ENCODE measurements around the gene PAQR7. TPM values are rescaled to one million over a fixed set of nuclear protein-coding genes. Genes with fewer than 3 reads are reported as not detected.

Gene PAQR7
- total RNA-seq, 2 experiments from 2014 or later, result 1.4 TPM

GRCh38 chr1:25898223-25899015 lies 22.9 kb upstream of the PAQR7 start:
- H3K9me3 Mint-ChIP-seq, result no peaks in the 10 kb centered on the region
- H3K4me3 Mint-ChIP-seq, result no peak overlapping the region
- peaks cover 57% of the 10 kb centered on the region for H3K4me1 Mint-ChIP-seq
- POLR2A ChIA-PET, result interaction anchor here (1.5 to 18.9 kb wide), 2 partner anchors 18 to 99 kb away, joined by 4 to 268 read pairs; partner anchors contain the start of gene PAFAH2
- DNase-seq, result no peak
- no peaks in the 10 kb centered on the region for H3K27me3 Mint-ChIP-seq
- H3K27ac Mint-ChIP-seq, result peak overlapping the region; percentile 9
- H3K36me3 Mint-ChIP-seq (ENCODE audit: low read depth), result peaks cover 68% of the 10 kb centered on the region
- CTCF ChIA-PET, result interaction anchor here (0.5 to 10.1 kb wide), 3 partner anchors 69 to 377 kb away, joined by 3 to 286 read pairs (median 3); partner anchors contain the start of gene PAFAH2

- Mint-ChIP-seq H3K4me1 (peaks cover 52% of the 10 kb centered on the region), H3K27me3 (no peaks in the 10 kb centered on the region), H3K36me3 (ENCODE audit: low read depth) (peaks cover 63% of the 10 kb centered on the region), H3K4me3 (no peak overlapping the region), H3K27ac (no peak overlapping the region), H3K9me3 (no peaks in the 10 kb centered on the region)
- ChIA-PET POLR2A (interaction anchor here (1.8 to 18.9 kb wide), 3 partner anchors 7 to 100 kb away, joined by 7 to 268 read pairs (median 53); partner anchors contain the start of genes PAFAH2 and STMN1), CTCF (interaction anchor here (4.0 to 10.1 kb wide), 2 partner anchors 92 to 101 kb away, joined by 45 to 286 read pairs; partner anchors contain the start of gene PAFAH2)
- DNase-seq, result no peak
Measured at GRCh38 chr1:25897754-25898153, 22.2 kb upstream of the PAQR7 start.

GRCh38 chr1:25896266-25896665 lies 20.8 kb upstream of the PAQR7 start:
- H3K27me3 Mint-ChIP-seq, result no peaks in the 10 kb centered on the region
- H3K9me3 Mint-ChIP-seq, result no peaks in the 10 kb centered on the region
- DNase-seq, result no peak
- H3K36me3 Mint-ChIP-seq (ENCODE audit: low read depth), result peaks cover 51% of the 10 kb centered on the region
- ChIA-PET CTCF (interaction anchor here (0.7 to 10.1 kb wide), 22 partner anchors 9 to 338 kb away, joined by 3 to 286 read pairs (median 5); partner anchors contain the start of genes CEP85, PAFAH2 and STMN1), POLR2A (interaction anchor here (1.0 to 18.9 kb wide), 10 partner anchors 9 to 139 kb away, joined by 3 to 268 read pairs (median 4); partner anchors contain the start of genes MTFR1L, PAFAH2 and STMN1)
- no peak overlapping the region for H3K4me3 Mint-ChIP-seq
- H3K4me1 Mint-ChIP-seq, result peaks cover 44% of the 10 kb centered on the region
- peak overlapping the region; percentile 24 for H3K27ac Mint-ChIP-seq

- DNase-seq, result peak; percentile 91
- H3K4me1 Mint-ChIP-seq, result peaks cover 36% of the 10 kb centered on the region
- no peak overlapping the region for H3K4me3 Mint-ChIP-seq
- ChIA-PET CTCF (interaction anchor here (0.6 to 10.1 kb wide), 46 partner anchors 9 to 357 kb away, joined by 3 to 286 read pairs (median 4); partner anchors contain the start of genes CEP85, PAFAH2, PAQR7 and STMN1), POLR2A (interaction anchor here (0.8 to 18.9 kb wide), 13 partner anchors 9 to 140 kb away, joined by 3 to 268 read pairs (median 4); partner anchors contain the start of genes MTFR1L, PAFAH2 and STMN1)
- H3K27ac Mint-ChIP-seq, result peak overlapping the region; percentile 38
- peaks cover 43% of the 10 kb centered on the region for H3K36me3 Mint-ChIP-seq (ENCODE audit: low read depth)
- H3K9me3 Mint-ChIP-seq, result no peaks in the 10 kb centered on the region
- H3K27me3 Mint-ChIP-seq, result no peaks in the 10 kb centered on the region
Measured at GRCh38 chr1:25895365-25895990, 20.0 kb upstream of the PAQR7 start.

GRCh38 chr1:25893116-25893515 lies 17.6 kb upstream of the PAQR7 start:
- Mint-ChIP-seq H3K36me3 (ENCODE audit: low read depth) (peaks cover 29% of the 10 kb centered on the region), H3K9me3 (no peaks in the 10 kb centered on the region), H3K4me3 (no peak overlapping the region), H3K4me1 (peaks cover 18% of the 10 kb centered on the region), H3K27me3 (no peaks in the 10 kb centered on the region), H3K27ac (no peak overlapping the region)
- no peak for DNase-seq
- POLR2A ChIA-PET, result interaction anchor here (1.8 to 18.9 kb wide), 2 partner anchors 73 to 105 kb away, joined by 5 to 268 read pairs; partner anchors contain the start of genes MTFR1L and PAFAH2
- CTCF ChIA-PET, result interaction anchor here (0.9 to 10.1 kb wide), 4 partner anchors 12 to 144 kb away, joined by 3 to 286 read pairs (median 4); partner anchors contain the start of gene PAFAH2

- CTCF ChIA-PET, result interaction anchor here (10.1 kb wide), 1 partner anchor 107 kb away, joined by 286 read pairs; the partner anchor contains the start of gene PAFAH2
- H3K4me1 Mint-ChIP-seq, result peaks cover 16% of the 10 kb centered on the region
- DNase-seq, result no peak
- POLR2A ChIA-PET, result interaction anchor here (1.1 to 18.9 kb wide), 3 partner anchors 72 to 106 kb away, joined by 3 to 268 read pairs (median 5); partner anchors contain the start of genes MTFR1L and PAFAH2
- H3K27me3 Mint-ChIP-seq, result no peaks in the 10 kb centered on the region
- peaks cover 23% of the 10 kb centered on the region for H3K36me3 Mint-ChIP-seq (ENCODE audit: low read depth)
- no peak overlapping the region for H3K4me3 Mint-ChIP-seq
- H3K27ac Mint-ChIP-seq, result no peak overlapping the region
- H3K9me3 Mint-ChIP-seq, result no peaks in the 10 kb centered on the region
Measured at GRCh38 chr1:25891606-25892005, 16.1 kb upstream of the PAQR7 start.

GRCh38 chr1:25890239-25891034 lies 14.9 kb upstream of the PAQR7 start:
- ChIA-PET POLR2A (interaction anchor here (1.2 to 18.9 kb wide), 3 partner anchors 11 to 107 kb away, joined by 4 to 268 read pairs (median 4); partner anchors contain the start of gene PAFAH2), CTCF (interaction anchor here (0.6 to 10.1 kb wide), 2 partner anchors 42 to 108 kb away, joined by 3 to 286 read pairs; partner anchors contain the start of gene PAFAH2)
- no peak for DNase-seq
- peaks cover 19% of the 10 kb centered on the region for H3K36me3 Mint-ChIP-seq (ENCODE audit: low read depth)
- H3K27me3 Mint-ChIP-seq, result no peaks in the 10 kb centered on the region
- H3K27ac Mint-ChIP-seq, result no peak overlapping the region
- no peaks in the 10 kb centered on the region for H3K9me3 Mint-ChIP-seq
- H3K4me3 Mint-ChIP-seq, result no peak overlapping the region
- H3K4me1 Mint-ChIP-seq, result peaks cover 4% of the 10 kb centered on the region

- POLR2A ChIA-PET, result interaction anchor here (0.9 to 18.9 kb wide), 5 partner anchors 10 to 115 kb away, joined by 3 to 268 read pairs (median 5); partner anchors contain the start of gene PAFAH2
- DNase-seq, result no peak
- Mint-ChIP-seq H3K27me3 (no peaks in the 10 kb centered on the region), H3K36me3 (ENCODE audit: low read depth) (peaks cover 15% of the 10 kb centered on the region), H3K4me1 (no peaks in the 10 kb centered on the region), H3K9me3 (no peaks in the 10 kb centered on the region), H3K4me3 (no peak overlapping the region), H3K27ac (no peak overlapping the region)
- CTCF ChIA-PET, result interaction anchor here (0.6 kb wide), 1 partner anchor 41 kb away, joined by 3 read pairs; no protein-coding TSS in a partner anchor
Measured at GRCh38 chr1:25889470-25889869, 14.0 kb upstream of the PAQR7 start.

GRCh38 chr1:25888426-25888987 lies 13.0 kb upstream of the PAQR7 start:
- Mint-ChIP-seq H3K4me3 (no peak overlapping the region), H3K27ac (no peak overlapping the region), H3K4me1 (no peaks in the 10 kb centered on the region), H3K36me3 (ENCODE audit: low read depth) (peaks cover 10% of the 10 kb centered on the region), H3K27me3 (no peaks in the 10 kb centered on the region), H3K9me3 (no peaks in the 10 kb centered on the region)
- POLR2A ChIA-PET, result interaction anchor here (0.8 to 2.4 kb wide), 3 partner anchors 9 to 108 kb away, joined by 3 to 7 read pairs (median 5); no protein-coding TSS in a partner anchor
- CTCF ChIA-PET, result interaction anchor here (1.0 kb wide), 1 partner anchor 15 kb away, joined by 3 read pairs; no protein-coding TSS in a partner anchor
- no peak for DNase-seq

- H3K27me3 Mint-ChIP-seq, result no peaks in the 10 kb centered on the region
- ChIA-PET CTCF (no interaction called here), POLR2A (interaction anchor here (1.7 kb wide), 1 partner anchor 11 kb away, joined by 6 read pairs; no protein-coding TSS in a partner anchor)
- H3K9me3 Mint-ChIP-seq, result no peaks in the 10 kb centered on the region
- H3K27ac Mint-ChIP-seq, result no peak overlapping the region
- peaks cover 10% of the 10 kb centered on the region for H3K36me3 Mint-ChIP-seq (ENCODE audit: low read depth)
- DNase-seq, result no peak
- no peaks in the 10 kb centered on the region for H3K4me1 Mint-ChIP-seq
- no peak overlapping the region for H3K4me3 Mint-ChIP-seq
Measured at GRCh38 chr1:25885602-25886001, 10.1 kb upstream of the PAQR7 start.

GRCh38 chr1:25881266-25881665 lies 5.8 kb upstream of the PAQR7 start:
- ChIA-PET CTCF (no interaction called here), POLR2A (no interaction called here)
- no peaks in the 10 kb centered on the region for H3K36me3 Mint-ChIP-seq (ENCODE audit: low read depth)
- H3K27ac Mint-ChIP-seq, result no peak overlapping the region
- no peaks in the 10 kb centered on the region for H3K4me1 Mint-ChIP-seq
- H3K9me3 Mint-ChIP-seq, result no peaks in the 10 kb centered on the region
- H3K27me3 Mint-ChIP-seq, result peaks cover 17% of the 10 kb centered on the region
- no peak overlapping the region for H3K4me3 Mint-ChIP-seq
- DNase-seq, result no peak

All from activated CD4-positive, alpha-beta memory T cell treated with anti-CD3 and anti-CD28 coated beads, Interleukin-2, amount 10 ng/mL, durations not matched to agents 7 days and 5 days (primary cell).